NCI-H2171 (cell line): ENCODE data around the gene ABR.

Experiments
- DNase-seq: peaks from one replicate; lab custom pipeline; 2025; lab: John Stamatoyannopoulos, UW

ABR gene

GRCh38 chr17:1179818-1180742 lies at the start of gene ABR:
Gene ABR (minus strand): TSS chr17:1179981. CDS start chr17:1179727, 254 bp downstream.
- DNase-seq = no peak

- no peak for DNase-seq
These were observed 49.6 kb upstream of the ABR start for GRCh38 chr17:1229349-1229899.

GRCh38 chr17:1228781-1229348 lies 49.1 kb upstream of the ABR start:
- DNase-seq = no peak

- DNase-seq = no peak
These were observed 48.4 kb upstream of the ABR start for GRCh38 chr17:1227917-1228780.

GRCh38 chr17:1227365-1227764 lies 47.6 kb upstream of the ABR start:
- no peak for DNase-seq

GRCh38 chr17:1226308-1226707 lies 46.5 kb upstream of the ABR start:
- DNase-seq = no peak

GRCh38 chr17:1224330-1224729 lies 44.5 kb upstream of the ABR start:
- DNase-seq = no peak

GRCh38 chr17:1223662-1224061 lies 43.9 kb upstream of the ABR start:
- DNase-seq = no peak

- no peak for DNase-seq
These were observed 42.5 kb upstream of the ABR start for GRCh38 chr17:1222321-1222720.

- no peak for DNase-seq
These were observed 41.4 kb upstream of the ABR start for GRCh38 chr17:1221209-1221608.

- DNase-seq = no peak
These were observed 40.6 kb upstream of the ABR start for GRCh38 chr17:1220346-1220745.

- DNase-seq = no peak
These were observed 37.3 kb upstream of the ABR start for GRCh38 chr17:1217089-1217385.

GRCh38 chr17:1216217-1217088 lies 36.7 kb upstream of the ABR start:
- no peak for DNase-seq

- no peak for DNase-seq
These were observed 33.2 kb upstream of the ABR start for GRCh38 chr17:1212946-1213345.

GRCh38 chr17:1211287-1211686 lies 31.5 kb upstream of the ABR start:
- no peak for DNase-seq

GRCh38 chr17:1208966-1209365 lies 29.2 kb upstream of the ABR start:
- DNase-seq = no peak

GRCh38 chr17:1206026-1206777 lies 26.4 kb upstream of the ABR start:
- no peak for DNase-seq

- DNase-seq = no peak
These were observed 24.1 kb upstream of the ABR start for GRCh38 chr17:1203967-1204291.

- peak; percentile 57 for DNase-seq
These were observed 23.6 kb upstream of the ABR start for GRCh38 chr17:1203111-1203966.

- DNase-seq = no peak
These were observed 22.5 kb upstream of the ABR start for GRCh38 chr17:1202291-1202690.
